HG03439 (cell line): ENCODE data around the gene TSPAN14.
"Not testable (repeated sequence)": the region's sequence is repeated elsewhere in the genome, so short reads cannot be mapped to it uniquely, and the experiment has no call there.

Experiments
- ATAC-seq: cut with Tn5 transposase; IDR thresholded peaks from one replicate; pipeline ENCODE4 v1.9.1; 2021; ENCODE audit warnings: mild to moderate bottlenecking, moderate library complexity; ENCODE audit not compliant: unreplicated experiment

Gene TSPAN14

GRCh38 chr10:80539421-80540031 lies 85.4 kb downstream of the TSPAN14 start:
- ATAC-seq: no peak

- no peak for ATAC-seq
Measured at GRCh38 chr10:80540136-80540535, 86.0 kb downstream of the TSPAN14 start.

- no peak for ATAC-seq
Measured at GRCh38 chr10:80540618-80540980, 86.5 kb downstream of the TSPAN14 start.

GRCh38 chr10:80540981-80541750 lies 87.1 kb downstream of the TSPAN14 start:
- ATAC-seq: peak; percentile 60

- no peak for ATAC-seq
Measured at GRCh38 chr10:80542053-80542452, 87.9 kb downstream of the TSPAN14 start.

GRCh38 chr10:80542652-80543318 lies 88.7 kb downstream of the TSPAN14 start:
- ATAC-seq: no peak

GRCh38 chr10:80543319-80543672 lies 89.2 kb downstream of the TSPAN14 start:
- ATAC-seq: not testable (repeated sequence)

GRCh38 chr10:80544316-80544953 lies 90.3 kb downstream of the TSPAN14 start:
- ATAC-seq: no peak

- ATAC-seq: no peak
Measured at GRCh38 chr10:80545258-80545881, 91.3 kb downstream of the TSPAN14 start.

GRCh38 chr10:80552151-80552646 lies 98.1 kb downstream of the TSPAN14 start:
- no peak for ATAC-seq

GRCh38 chr10:80553436-80553835 lies 99.3 kb downstream of the TSPAN14 start:
- ATAC-seq: no peak

- ATAC-seq: no peak
Measured at GRCh38 chr10:80554050-80554449, 99.9 kb downstream of the TSPAN14 start.

GRCh38 chr10:80555415-80555814 lies 101.3 kb downstream of the TSPAN14 start:
- ATAC-seq: no peak

- no peak for ATAC-seq
Measured at GRCh38 chr10:80561950-80562349, 107.8 kb downstream of the TSPAN14 start.

GRCh38 chr10:80567292-80567691 lies 113.2 kb downstream of the TSPAN14 start:
- ATAC-seq: no peak

- no peak for ATAC-seq
Measured at GRCh38 chr10:80569131-80569895, 115.2 kb downstream of the TSPAN14 start.

- no peak for ATAC-seq
Measured at GRCh38 chr10:80571352-80571751, 117.2 kb downstream of the TSPAN14 start.

GRCh38 chr10:80579181-80579763 lies 125.2 kb downstream of the TSPAN14 start:
- no peak for ATAC-seq

GRCh38 chr10:80579849-80580637 lies 125.9 kb downstream of the TSPAN14 start:
- ATAC-seq: no peak
